Testis (tissue), 3 donors: ENCODE results near the gene ANKH. TPM values are rescaled to one million over a fixed set of nuclear protein-coding genes. Genes with fewer than 3 reads are reported as not detected.

Source experiments
- DNase-seq: peaks from one replicate; pipeline ENCODE4 v3.0.0-alpha.2; 2019
- H3K27ac ChIP-seq, 2 donors: fragments of 200-600 bp; sonication (generic); one replicate each; pipeline ENCODE4 v1.5.1; 2019
- H3K27me3 ChIP-seq: fragments of 200-600 bp; sonication (generic); one replicate; pipeline ENCODE4 v1.5.1; 2019
- H3K36me3 ChIP-seq: fragments of 200-600 bp; sonication (generic); one replicate; pipeline ENCODE4 v1.5.1; 2017; ENCODE audit warnings: low read depth; ENCODE audit errors: missing control alignments
- H3K4me1 ChIP-seq: fragments of 200-600 bp; sonication (generic); one replicate; pipeline ENCODE4 v1.5.1; 2019
- H3K4me3 ChIP-seq, 2 donors: fragments of 200-600 bp; sonication (generic); one replicate each; pipeline ENCODE4 v1.5.1; 2017 to 2019
- H3K9me3 ChIP-seq: fragments of 200-600 bp; sonication (generic); one replicate; pipeline ENCODE4 v1.5.1; 2017
- CTCF ChIP-seq, 3 experiments: fragments of 450-650 bp in 2 of 3; fragments of 200-600 bp in 1 of 3; sonication (generic) in 1 of 3; IDR thresholded peaks; one replicate each; pipeline ENCODE4 v1.5.1; 2016 to 2019; ENCODE audit warnings: antibody characterized with exemption in 3 of 3, mild to moderate bottlenecking in 2 of 3, moderate library complexity in 1 of 3
- POLR2A ChIP-seq: fragments of 450-650 bp; IDR thresholded peaks from one replicate; pipeline ENCODE4 v1.6.1; 2017; ENCODE audit warnings: antibody characterized with exemption, mild to moderate bottlenecking, moderate library complexity
- WGBS, 2 donors: methylation state at CpG; one replicate each; pipeline ENCODE4 v1.1.5; 2018; 5-methylcytosine and 5-hydroxymethylcytosine counted together
- intact Hi-C: fragments of 100-400 bp; cut with DNase I; formaldehyde crosslinking; loops from one replicate; pipeline ENCODE4 v1.15.1; 2023; ENCODE audit warnings: low total_unique reads
- polyA plus RNA-seq: library from polyadenylated mRNA; stranded (reverse); fragments of 350-450 nt; fragmentation: Illumina TruSeq; extraction: RNeasy Lipid Tissue Mini Kit (QIAGEN cat#74804); gene quantifications from one replicate; pipeline ENCODE4 v1.2.3, GENCODE V29; 2014; ENCODE audit warnings: low read depth, low replicate concordance; ENCODE audit not compliant: insufficient read depth
- total RNA-seq, 2 donors: library from RNA; depleted of rRNA; stranded (reverse); fragments of >200 nt; gene quantifications; one replicate each; pipeline ENCODE4 v1.2.3, GENCODE V29; 2016

The ANKH gene
- total and polyA plus RNA-seq, 3 donors from 2014 or later: 14.3 to 16.2 (median 15.8) TPM

- intact Hi-C loops: no loop called here
- H3K4me1 ChIP-seq: peaks cover 4% of the 10 kb centered on the region
- no peak for DNase-seq
- no peaks in the 10 kb centered on the region for H3K9me3 ChIP-seq
- no peaks in the 10 kb centered on the region for H3K27me3 ChIP-seq
- TF ChIP-seq CTCF (IDR thresholded peaks at IDR 0.05) (no peak), POLR2A (no peak)
- H3K4me3 ChIP-seq: no peak overlapping the region
- 81 to 83% methylated on average over 8 of the region's 8 CpGs for WGBS, 2 donors
- no peak overlapping the region for H3K27ac ChIP-seq
- H3K36me3 ChIP-seq: no peaks in the 10 kb centered on the region
These were observed 98.0 kb downstream of the ANKH start for GRCh38 chr5:14773588-14773987.

GRCh38 chr5:14771972-14772371 lies 99.6 kb downstream of the ANKH start:
- Histone ChIP-seq H3K27me3 (no peaks in the 10 kb centered on the region), H3K36me3 (no peaks in the 10 kb centered on the region), H3K4me1 (no peaks in the 10 kb centered on the region), H3K4me3 (no peak overlapping the region), H3K27ac (no peak overlapping the region), H3K9me3 (no peaks in the 10 kb centered on the region)
- TF ChIP-seq POLR2A (no peak), CTCF (IDR thresholded peaks at IDR 0.05) (no peak)
- 62 to 75% methylated on average over 3 of the region's 3 CpGs for WGBS, 2 donors
- intact Hi-C loops: no loop called here
- no peak for DNase-seq

GRCh38 chr5:14771189-14771588 lies 100.4 kb downstream of the ANKH start:
- no peaks in the 10 kb centered on the region for H3K36me3 ChIP-seq
- H3K4me3 ChIP-seq: no peak overlapping the region
- WGBS, 2 donors: 94 to 95% methylated on average over 3 of the region's 3 CpGs
- DNase-seq: no peak
- H3K27ac ChIP-seq: no peak overlapping the region
- no peaks in the 10 kb centered on the region for H3K4me1 ChIP-seq
- H3K27me3 ChIP-seq: no peaks in the 10 kb centered on the region
- intact Hi-C loops: no loop called here
- H3K9me3 ChIP-seq: no peaks in the 10 kb centered on the region
- TF ChIP-seq CTCF (IDR thresholded peaks at IDR 0.05) (no peak), POLR2A (no peak)

- TF ChIP-seq POLR2A (no peak), CTCF (IDR thresholded peaks at IDR 0.05) (no peak)
- intact Hi-C loops: no loop called here
These were observed 102.8 kb downstream of the ANKH start for GRCh38 chr5:14768508-14769365.

More at GRCh38 chr5:14768508-14769365, 102.8 kb downstream of the ANKH start:
- Histone ChIP-seq H3K36me3 (no peaks in the 10 kb centered on the region), H3K4me1 (no peaks in the 10 kb centered on the region), H3K27me3 (no peaks in the 10 kb centered on the region), H3K27ac (no peak overlapping the region), H3K9me3 (no peaks in the 10 kb centered on the region), H3K4me3 (no peak overlapping the region)
- WGBS, 2 donors: 90 to 91% methylated on average over 17 of the region's 17 CpGs
- no peak for DNase-seq
